HEK293 (cell line): ENCODE measurements around the gene SUCLA2.

Source experiments
- CTCF ChIP-seq: fragments of 450-650 bp; formaldehyde crosslinking; IDR thresholded peaks from 2 replicates; pipeline ENCODE4 v1.5.1; 2016; ENCODE audit warnings: missing biosample characterization, missing genetic modification characterization
- HIC1 ChIP-seq: fragments of 450-650 bp; formaldehyde crosslinking; IDR thresholded peaks from 2 replicates; pipeline ENCODE4 v1.5.1; 2016; ENCODE audit warnings: missing biosample characterization, missing genetic modification characterization
- HOXA7 ChIP-seq: sonication (generic); formaldehyde crosslinking; IDR thresholded peaks from 2 replicates; pipeline ENCODE4 v1.8.1; 2022; ENCODE audit warnings: missing genetic modification reagents, borderline replicate concordance
- ZFP3 ChIP-seq: fragments of 450-650 bp; formaldehyde crosslinking; IDR thresholded peaks from 2 replicates; pipeline ENCODE4 v1.5.1; 2016; ENCODE audit warnings: low read depth, missing biosample characterization, missing genetic modification characterization
- ZIC2 ChIP-seq: fragments of 450-650 bp; formaldehyde crosslinking; IDR thresholded peaks from 2 replicates; pipeline ENCODE4 v1.5.1; 2016; ENCODE audit warnings: missing biosample characterization, missing genetic modification characterization
- ZNF571 ChIP-seq: fragments of 450-650 bp; formaldehyde crosslinking; IDR thresholded peaks from 2 replicates; pipeline ENCODE4 v1.5.0; 2017; ENCODE audit warnings: missing biosample characterization, missing genetic modification characterization
- ZNF660 ChIP-seq: fragments of 450-650 bp; IDR thresholded peaks from 2 replicates; pipeline ENCODE4 v1.5.1; 2018; ENCODE audit warnings: missing biosample characterization, mild to moderate bottlenecking, missing genetic modification characterization
- ZSCAN18 ChIP-seq: fragments of 450-650 bp; formaldehyde crosslinking; IDR thresholded peaks from 2 replicates; pipeline ENCODE4 v1.5.1; 2016; ENCODE audit warnings: missing biosample characterization, missing genetic modification characterization

GRCh38 chr13:47997384-47997783 lies 3.7 kb downstream of the SUCLA2 start:
- TF ChIP-seq CTCF (tag by site-specific recombination) (no peak), ZNF571 (tag by site-specific recombination) (no peak), HOXA7 (no peak), HIC1 (no peak), ZSCAN18 (tag by site-specific recombination) (no peak), ZFP3 (tag by site-specific recombination) (no peak), ZNF660 (tag by site-specific recombination) (no peak), ZIC2 (tag by site-specific recombination) (no peak)
